ENCODE data around the gene TMEM179B. TPM values are rescaled to one million over a fixed set of nuclear protein-coding genes. Genes with fewer than 3 reads are reported as not detected.

TMEM179B gene
- total and polyA plus RNA-seq, 2 of the 13 experiments (the other 11 are each of a cell fraction or from before 2014, with no cell fraction given), result 24.8 to 25.7 TPM

DNA sequence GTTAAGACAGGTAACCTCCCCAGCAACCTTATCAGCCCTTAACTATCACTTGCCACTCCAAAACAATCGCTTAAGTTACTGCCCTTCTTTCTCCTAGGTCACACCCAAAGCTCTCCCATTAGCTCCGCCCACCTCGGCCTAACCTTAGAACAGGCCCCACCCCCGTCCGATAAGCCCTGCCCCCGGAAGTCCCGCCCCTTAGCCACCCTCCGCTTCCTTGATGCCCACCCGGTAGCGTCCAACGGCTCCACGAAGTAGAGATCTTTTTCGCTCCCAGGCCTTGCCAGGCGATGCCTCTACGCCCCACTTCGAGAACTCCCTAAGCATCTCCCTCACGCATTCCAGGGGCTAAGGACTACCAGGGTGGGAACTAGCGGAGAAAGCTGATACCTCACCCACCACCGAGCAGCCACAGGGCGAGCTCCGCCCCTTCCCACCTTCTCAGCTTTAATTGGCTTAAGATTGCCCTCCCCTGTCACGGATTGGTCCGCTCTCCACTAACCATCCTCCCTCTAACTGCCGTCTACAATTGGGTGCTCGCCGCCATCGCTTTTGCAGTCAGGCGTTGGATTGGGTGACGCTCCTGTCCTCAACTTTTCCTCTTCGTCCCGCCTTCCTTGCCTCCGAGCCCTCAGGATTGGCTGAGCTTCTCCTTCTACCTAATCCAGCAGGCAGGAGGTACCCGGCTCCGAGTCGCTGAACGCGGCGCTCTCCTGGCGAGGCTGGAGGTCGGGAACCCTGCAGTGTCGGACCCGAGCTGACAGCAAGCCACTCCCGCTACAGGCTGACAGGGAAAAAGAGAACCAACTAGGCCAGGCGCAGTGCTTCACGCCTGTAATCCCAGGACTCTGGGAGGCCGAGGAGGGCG is 33.2 kb upstream of the TMEM179B start, which contains the start of gene ZBTB3 (continued):
- TF ChIP-seq HINFP (CRISPR knock-in tag; IDR thresholded peaks at IDR 0.05; ENCODE audit: low read depth) (no peak), SAP130 (CRISPR knock-in tag; IDR thresholded peaks at IDR 0.05; ENCODE audit: low read depth) (peak; percentile 75), SRF (IDR thresholded peaks at IDR 0.05; ENCODE audit: low read depth, low read length) (no peak), PCBP1 (IDR thresholded peaks at IDR 0.05; ENCODE audit: borderline replicate concordance, low read depth, low read length) (no peak), ZNF354B (CRISPR knock-in tag; IDR thresholded peaks at IDR 0.05) (no peak), ZNF350 (CRISPR knock-in tag; IDR thresholded peaks at IDR 0.05; ENCODE audit: borderline replicate concordance, low read depth) (no peak; the same call in 1 of the 2 replicates), THAP7 (CRISPR knock-in tag; IDR thresholded peaks at IDR 0.05) (no peak), TCF7L2 (IDR thresholded peaks at IDR 0.05; ENCODE audit: low read depth, low read length) (no peak), ZNF703 (CRISPR knock-in tag; IDR thresholded peaks at IDR 0.05; ENCODE audit: borderline replicate concordance) (no peak), POLR2AphosphoS5 (IDR thresholded peaks at IDR 0.05; ENCODE audit: low read depth, low read length) (peak; percentile 57; the same call in 1 of the 2 replicates), NR2C2 (CRISPR knock-in tag; IDR thresholded peaks at IDR 0.05; ENCODE audit: borderline replicate concordance) (peak; percentile 55), SNRNP70 (IDR thresholded peaks at IDR 0.05; ENCODE audit: low read depth, low read length) (no peak), ZSCAN9 (CRISPR knock-in tag; IDR thresholded peaks at IDR 0.05; ENCODE audit: borderline replicate concordance) (0 out of 2 replicates have a peak, but pooled peaks have one; percentile 19), CENPT (CRISPR knock-in tag; IDR thresholded peaks at IDR 0.05; ENCODE audit: low read depth) (no peak)
- TF ChIP-seq, protein P1, sequence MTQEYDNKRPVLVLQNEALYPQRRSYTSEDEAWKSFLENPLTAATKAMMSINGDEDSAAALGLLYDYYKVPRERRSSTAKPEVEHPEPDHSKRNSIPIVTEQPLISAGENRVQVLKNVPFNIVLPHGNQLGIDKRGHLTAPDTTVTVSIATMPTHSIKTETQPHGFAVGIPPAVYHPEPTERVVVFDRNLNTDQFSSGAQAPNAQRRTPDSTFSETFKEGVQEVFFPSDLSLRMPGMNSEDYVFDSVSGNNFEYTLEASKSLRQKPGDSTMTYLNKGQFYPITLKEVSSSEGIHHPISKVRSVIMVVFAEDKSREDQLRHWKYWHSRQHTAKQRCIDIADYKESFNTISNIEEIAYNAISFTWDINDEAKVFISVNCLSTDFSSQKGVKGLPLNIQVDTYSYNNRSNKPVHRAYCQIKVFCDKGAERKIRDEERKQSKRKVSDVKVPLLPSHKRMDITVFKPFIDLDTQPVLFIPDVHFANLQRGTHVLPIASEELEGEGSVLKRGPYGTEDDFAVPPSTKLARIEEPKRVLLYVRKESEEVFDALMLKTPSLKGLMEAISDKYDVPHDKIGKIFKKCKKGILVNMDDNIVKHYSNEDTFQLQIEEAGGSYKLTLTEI (CRISPR knock-in tag; conservative IDR thresholded peaks at IDR 0.05), result no peak
- TF ChIP-seq, protein P2, sequence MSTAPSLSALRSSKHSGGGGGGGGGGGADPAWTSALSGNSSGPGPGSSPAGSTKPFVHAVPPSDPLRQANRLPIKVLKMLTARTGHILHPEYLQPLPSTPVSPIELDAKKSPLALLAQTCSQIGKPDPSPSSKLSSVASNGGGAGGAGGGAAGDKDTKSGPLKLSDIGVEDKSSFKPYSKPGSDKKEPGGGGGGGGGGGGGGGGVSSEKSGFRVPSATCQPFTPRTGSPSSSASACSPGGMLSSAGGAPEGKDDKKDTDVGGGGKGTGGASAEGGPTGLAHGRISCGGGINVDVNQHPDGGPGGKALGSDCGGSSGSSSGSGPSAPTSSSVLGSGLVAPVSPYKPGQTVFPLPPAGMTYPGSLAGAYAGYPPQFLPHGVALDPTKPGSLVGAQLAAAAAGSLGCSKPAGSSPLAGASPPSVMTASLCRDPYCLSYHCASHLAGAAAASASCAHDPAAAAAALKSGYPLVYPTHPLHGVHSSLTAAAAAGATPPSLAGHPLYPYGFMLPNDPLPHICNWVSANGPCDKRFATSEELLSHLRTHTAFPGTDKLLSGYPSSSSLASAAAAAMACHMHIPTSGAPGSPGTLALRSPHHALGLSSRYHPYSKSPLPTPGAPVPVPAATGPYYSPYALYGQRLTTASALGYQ (CRISPR knock-in tag; IDR thresholded peaks at IDR 0.05), result no peak
- TF ChIP-seq, protein P3, sequence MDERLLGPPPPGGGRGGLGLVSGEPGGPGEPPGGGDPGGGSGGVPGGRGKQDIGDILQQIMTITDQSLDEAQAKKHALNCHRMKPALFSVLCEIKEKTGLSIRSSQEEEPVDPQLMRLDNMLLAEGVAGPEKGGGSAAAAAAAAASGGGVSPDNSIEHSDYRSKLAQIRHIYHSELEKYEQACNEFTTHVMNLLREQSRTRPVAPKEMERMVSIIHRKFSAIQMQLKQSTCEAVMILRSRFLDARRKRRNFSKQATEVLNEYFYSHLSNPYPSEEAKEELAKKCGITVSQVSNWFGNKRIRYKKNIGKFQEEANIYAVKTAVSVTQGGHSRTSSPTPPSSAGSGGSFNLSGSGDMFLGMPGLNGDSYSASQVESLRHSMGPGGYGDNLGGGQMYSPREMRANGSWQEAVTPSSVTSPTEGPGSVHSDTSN (CRISPR knock-in tag; IDR thresholded peaks at IDR 0.05), result peak; percentile 88
- TF ChIP-seq, protein P4, sequence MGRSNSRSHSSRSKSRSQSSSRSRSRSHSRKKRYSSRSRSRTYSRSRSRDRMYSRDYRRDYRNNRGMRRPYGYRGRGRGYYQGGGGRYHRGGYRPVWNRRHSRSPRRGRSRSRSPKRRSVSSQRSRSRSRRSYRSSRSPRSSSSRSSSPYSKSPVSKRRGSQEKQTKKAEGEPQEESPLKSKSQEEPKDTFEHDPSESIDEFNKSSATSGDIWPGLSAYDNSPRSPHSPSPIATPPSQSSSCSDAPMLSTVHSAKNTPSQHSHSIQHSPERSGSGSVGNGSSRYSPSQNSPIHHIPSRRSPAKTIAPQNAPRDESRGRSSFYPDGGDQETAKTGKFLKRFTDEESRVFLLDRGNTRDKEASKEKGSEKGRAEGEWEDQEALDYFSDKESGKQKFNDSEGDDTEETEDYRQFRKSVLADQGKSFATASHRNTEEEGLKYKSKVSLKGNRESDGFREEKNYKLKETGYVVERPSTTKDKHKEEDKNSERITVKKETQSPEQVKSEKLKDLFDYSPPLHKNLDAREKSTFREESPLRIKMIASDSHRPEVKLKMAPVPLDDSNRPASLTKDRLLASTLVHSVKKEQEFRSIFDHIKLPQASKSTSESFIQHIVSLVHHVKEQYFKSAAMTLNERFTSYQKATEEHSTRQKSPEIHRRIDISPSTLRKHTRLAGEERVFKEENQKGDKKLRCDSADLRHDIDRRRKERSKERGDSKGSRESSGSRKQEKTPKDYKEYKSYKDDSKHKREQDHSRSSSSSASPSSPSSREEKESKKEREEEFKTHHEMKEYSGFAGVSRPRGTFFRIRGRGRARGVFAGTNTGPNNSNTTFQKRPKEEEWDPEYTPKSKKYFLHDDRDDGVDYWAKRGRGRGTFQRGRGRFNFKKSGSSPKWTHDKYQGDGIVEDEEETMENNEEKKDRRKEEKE (IDR thresholded peaks at IDR 0.05), result no peak
